Measurements from ENCODE around the gene TXLNA.

Gene TXLNA

DNA sequence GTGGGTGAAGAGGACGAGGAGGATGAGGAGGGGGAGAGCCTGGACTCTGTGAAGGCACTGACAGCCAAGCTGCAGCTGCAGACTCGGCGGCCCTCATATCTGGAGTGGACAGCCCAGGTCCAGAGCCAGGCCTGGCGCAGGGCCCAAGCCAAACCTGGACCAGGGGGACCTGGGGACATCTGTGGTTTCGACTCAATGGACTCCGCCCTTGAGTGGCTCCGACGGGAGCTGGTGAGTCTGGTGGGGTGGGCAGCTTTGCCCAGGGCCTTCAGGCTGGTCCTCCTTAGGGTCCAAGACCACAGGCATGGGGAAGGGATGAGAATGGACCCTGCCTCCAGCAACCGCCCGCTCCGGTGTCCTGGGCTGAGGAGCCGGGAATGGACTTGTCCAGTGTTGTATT, 68.0 kb downstream of the TXLNA start:
- Histone ChIP-seq H3K27ac (ENCODE audit: low read depth, low read length, poor library complexity, severe bottlenecking) (peak overlapping the region; percentile 100), H2AFZ (ENCODE audit: low read length) (no peak overlapping the region), H3K4me1 (ENCODE audit: insufficient read depth, low read length, severe bottlenecking) (peaks cover 68% of the 10 kb centered on the region), H3K27me3 (ENCODE audit: insufficient read depth, low read length) (no peaks in the 10 kb centered on the region), H3K36me3 (ENCODE audit: insufficient read depth, low read length) (no peaks in the 10 kb centered on the region), H3K4me2 (ENCODE audit: low read length) (no peak overlapping the region), H3K79me2 (ENCODE audit: insufficient read depth, low read length) (no peaks in the 10 kb centered on the region), H3K9ac (ENCODE audit: low read length) (no peak overlapping the region; the same call in 1 of the 2 replicates), H4K20me1 (ENCODE audit: insufficient read depth, low read length) (no peaks in the 10 kb centered on the region), H3K9me2 (ENCODE audit: low read depth, low read length) (no peaks in the 10 kb centered on the region), H3K4me3 (ENCODE audit: low read depth, low read length, poor library complexity, severe bottlenecking) (no peak overlapping the region), H3F3A (ENCODE audit: insufficient read depth, low read length) (peaks cover 7% of the 10 kb centered on the region), H3K9me3 (ENCODE audit: low read length) (no peaks in the 10 kb centered on the region)
- no peak for TF ChIP-seq EZH2 (IDR thresholded peaks at IDR 0.05; ENCODE audit: borderline replicate concordance, low read length)
- TF ChIP-seq, protein P1, sequence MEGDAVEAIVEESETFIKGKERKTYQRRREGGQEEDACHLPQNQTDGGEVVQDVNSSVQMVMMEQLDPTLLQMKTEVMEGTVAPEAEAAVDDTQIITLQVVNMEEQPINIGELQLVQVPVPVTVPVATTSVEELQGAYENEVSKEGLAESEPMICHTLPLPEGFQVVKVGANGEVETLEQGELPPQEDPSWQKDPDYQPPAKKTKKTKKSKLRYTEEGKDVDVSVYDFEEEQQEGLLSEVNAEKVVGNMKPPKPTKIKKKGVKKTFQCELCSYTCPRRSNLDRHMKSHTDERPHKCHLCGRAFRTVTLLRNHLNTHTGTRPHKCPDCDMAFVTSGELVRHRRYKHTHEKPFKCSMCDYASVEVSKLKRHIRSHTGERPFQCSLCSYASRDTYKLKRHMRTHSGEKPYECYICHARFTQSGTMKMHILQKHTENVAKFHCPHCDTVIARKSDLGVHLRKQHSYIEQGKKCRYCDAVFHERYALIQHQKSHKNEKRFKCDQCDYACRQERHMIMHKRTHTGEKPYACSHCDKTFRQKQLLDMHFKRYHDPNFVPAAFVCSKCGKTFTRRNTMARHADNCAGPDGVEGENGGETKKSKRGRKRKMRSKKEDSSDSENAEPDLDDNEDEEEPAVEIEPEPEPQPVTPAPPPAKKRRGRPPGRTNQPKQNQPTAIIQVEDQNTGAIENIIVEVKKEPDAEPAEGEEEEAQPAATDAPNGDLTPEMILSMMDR (IDR thresholded peaks at IDR 0.05; ENCODE audit: low read length) = no peak

All from OCI-LY1 (cell line).